Sigmoid colon (tissue), 7 donors: ENCODE data around the gene DNAH9. TPM values are rescaled to one million over a fixed set of nuclear protein-coding genes. Genes with fewer than 3 reads are reported as not detected.
"Not testable (repeated sequence)": the region's sequence is repeated elsewhere in the genome, so short reads cannot be mapped to it uniquely, and the experiment has no call there.

Source experiments
- DNase-seq: peaks from one replicate; pipeline ENCODE4 v3.0.0-alpha.2; 2019
- H3K27ac ChIP-seq, 4 donors: fragments of 200-600 bp; sonication (generic); one replicate each; pipeline ENCODE4 v1.5.1; 2016 to 2019; ENCODE audit warnings: mild to moderate bottlenecking in 1 of 4
- H3K27me3 ChIP-seq, 3 donors: fragments of 200-600 bp; sonication (generic); one replicate each; pipeline ENCODE4 v1.5.1; 2019; ENCODE audit warnings: mild to moderate bottlenecking in 1 of 3
- H3K36me3 ChIP-seq, 4 donors: fragments of 200-600 bp; sonication (generic); one replicate each; pipeline ENCODE4 v1.5.1; 2016 to 2019
- H3K4me1 ChIP-seq, 4 donors: fragments of 200-600 bp; sonication (generic); one replicate each; pipeline ENCODE4 v1.5.1; 2017 to 2019
- H3K4me3 ChIP-seq, 4 donors: fragments of 200-600 bp; sonication (generic); one replicate each; pipeline ENCODE4 v1.5.1; 2017 to 2019; ENCODE audit warnings: mild to moderate bottlenecking in 2 of 4, moderate library complexity in 1 of 4
- H3K9me3 ChIP-seq, 4 donors: fragments of 200-600 bp in 3 of 4; sonication (generic) in 3 of 4; one replicate each; pipeline versions ENCODE4 v1.5.1 to v1.6.1; 2013 to 2019
- EP300 ChIP-seq, 4 donors: sonication (generic); formaldehyde crosslinking; IDR thresholded peaks; one replicate each; pipeline ENCODE4 v1.6.1; 2017; ENCODE audit warnings: antibody characterized with exemption in 4 of 4
- POLR2A ChIP-seq, 2 donors: fragments of 450-650 bp; IDR thresholded peaks; one replicate each; pipeline ENCODE4 v1.6.1; 2016; ENCODE audit warnings: antibody characterized with exemption in 2 of 2, mild to moderate bottlenecking in 2 of 2, moderate library complexity in 2 of 2
- POLR2AphosphoS5 ChIP-seq, 4 donors: sonication (generic); formaldehyde crosslinking; IDR thresholded peaks; one replicate each; pipeline ENCODE4 v1.6.1; 2017; ENCODE audit warnings: antibody characterized with exemption in 4 of 4
- WGBS, 2 donors: extraction: QIAGEN DNeasy Blood & Tissue Kit; methylation state at CpG; one replicate each; pipeline ENCODE4 v1.1.7; 2013; 5-methylcytosine and 5-hydroxymethylcytosine counted together
- intact Hi-C: fragments of 100-400 bp; cut with DNase I; formaldehyde crosslinking; loops from one replicate; pipeline ENCODE4 v1.15.1; 2023
- polyA plus RNA-seq, 3 donors: library from polyadenylated mRNA; stranded (reverse); fragments of 200-250 nt; gene quantifications; one replicate each; pipeline ENCODE4 v1.2.3, GENCODE V29; 2013
- total RNA-seq, 4 donors: library from RNA; depleted of rRNA; stranded (reverse); fragments of >200 nt; gene quantifications; one replicate each; pipeline ENCODE4 v1.1.0, GENCODE V29; 2016
- TF ChIP-seq, protein P1 (sequence below), 4 experiments: fragments of 450-650 bp in 3 of 4; fragments of 200-600 bp in 1 of 4; IDR thresholded peaks; one replicate each; pipeline ENCODE4 v1.5.1; 2016 to 2019; ENCODE audit warnings: antibody characterized with exemption in 4 of 4, mild to moderate bottlenecking in 3 of 4, moderate library complexity in 2 of 4
- donor health status: healthy with polysubstance abuse.
- donor health status: Bipolar disorder and iron deficiency.
- donor health status: healthy.

DNAH9 gene
- total and polyA plus RNA-seq, 7 donors = under 0.01 to 3.0 (median 0.27) TPM; not detected in 2

DNA sequence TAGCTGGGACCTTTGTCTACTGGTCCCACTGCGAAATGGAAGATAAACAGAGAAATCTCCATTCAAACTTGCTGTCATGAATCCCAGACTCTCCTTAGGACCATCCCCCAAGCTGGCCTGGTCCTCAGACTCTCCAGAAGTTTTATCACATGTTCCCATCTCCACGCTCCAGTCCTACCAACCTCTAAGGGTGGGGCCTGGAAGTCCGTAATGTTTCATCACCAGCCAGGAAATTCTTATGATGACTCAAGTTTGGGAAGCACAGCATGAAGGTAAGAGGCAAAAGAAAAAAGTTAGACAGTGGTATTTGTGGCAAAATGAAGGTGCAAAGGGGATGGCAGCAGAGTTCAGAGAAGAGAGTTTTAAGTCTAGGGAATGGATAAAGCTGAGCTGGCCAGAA lies 346.3 kb downstream of the DNAH9 start:
- TF ChIP-seq, protein P1, sequence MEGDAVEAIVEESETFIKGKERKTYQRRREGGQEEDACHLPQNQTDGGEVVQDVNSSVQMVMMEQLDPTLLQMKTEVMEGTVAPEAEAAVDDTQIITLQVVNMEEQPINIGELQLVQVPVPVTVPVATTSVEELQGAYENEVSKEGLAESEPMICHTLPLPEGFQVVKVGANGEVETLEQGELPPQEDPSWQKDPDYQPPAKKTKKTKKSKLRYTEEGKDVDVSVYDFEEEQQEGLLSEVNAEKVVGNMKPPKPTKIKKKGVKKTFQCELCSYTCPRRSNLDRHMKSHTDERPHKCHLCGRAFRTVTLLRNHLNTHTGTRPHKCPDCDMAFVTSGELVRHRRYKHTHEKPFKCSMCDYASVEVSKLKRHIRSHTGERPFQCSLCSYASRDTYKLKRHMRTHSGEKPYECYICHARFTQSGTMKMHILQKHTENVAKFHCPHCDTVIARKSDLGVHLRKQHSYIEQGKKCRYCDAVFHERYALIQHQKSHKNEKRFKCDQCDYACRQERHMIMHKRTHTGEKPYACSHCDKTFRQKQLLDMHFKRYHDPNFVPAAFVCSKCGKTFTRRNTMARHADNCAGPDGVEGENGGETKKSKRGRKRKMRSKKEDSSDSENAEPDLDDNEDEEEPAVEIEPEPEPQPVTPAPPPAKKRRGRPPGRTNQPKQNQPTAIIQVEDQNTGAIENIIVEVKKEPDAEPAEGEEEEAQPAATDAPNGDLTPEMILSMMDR (IDR thresholded peaks at IDR 0.05) = no peak
- TF ChIP-seq POLR2A (IDR thresholded peaks at IDR 0.05) (no peak), POLR2AphosphoS5 (IDR thresholded peaks at IDR 0.05) (no peak), EP300 (IDR thresholded peaks at IDR 0.05) (no peak)
- peaks cover 0 to 5% (median 4%) of the 10 kb centered on the region in 4 donors for H3K4me1 ChIP-seq
- H3K27ac ChIP-seq = no peak overlapping the region
- DNase-seq = no peak
- 60 to 68% methylated on average over 3 of the region's 3 CpGs for WGBS, 2 donors
- H3K4me3 ChIP-seq = no peak overlapping the region
- no peaks in the 10 kb centered on the region for H3K36me3 ChIP-seq
- intact Hi-C loops = no loop called here
- no peaks in the 10 kb centered on the region for H3K27me3 ChIP-seq
- H3K9me3 ChIP-seq = no peaks in the 10 kb centered on the region

DNA sequence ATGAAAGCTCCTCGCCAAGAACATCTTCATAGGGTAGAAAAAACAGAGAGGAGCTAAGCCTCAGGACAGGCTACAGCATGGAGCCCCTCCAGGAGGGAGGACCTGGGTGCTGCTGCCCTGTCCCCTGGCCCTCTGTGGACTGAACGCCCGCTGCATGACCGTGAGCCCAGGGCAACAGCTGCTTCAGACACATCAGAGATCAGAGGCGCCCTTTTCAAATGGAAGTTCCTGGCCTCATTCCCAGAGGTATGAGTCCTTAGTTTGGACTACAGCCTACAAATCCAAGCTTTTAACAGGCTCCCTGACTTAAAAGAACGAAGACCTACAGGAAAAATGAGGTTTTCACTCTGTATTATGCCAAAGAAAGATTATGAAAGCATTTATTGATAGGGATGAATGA lies 350.5 kb downstream of the DNAH9 start:
- H3K36me3 ChIP-seq = no peaks in the 10 kb centered on the region
- peak overlapping the region in 3 of 4 donors; percentile 9 to 24 (median 22) for H3K4me3 ChIP-seq
- no peak overlapping the region for H3K27ac ChIP-seq
- TF ChIP-seq POLR2A (IDR thresholded peaks at IDR 0.05) (no peak), POLR2AphosphoS5 (IDR thresholded peaks at IDR 0.05) (no peak), EP300 (IDR thresholded peaks at IDR 0.05) (no peak)
- TF ChIP-seq, protein P1 (IDR thresholded peaks at IDR 0.05) = no peak
- peaks cover 0 to 5% (median 2%) of the 10 kb centered on the region in 4 donors for H3K9me3 ChIP-seq
- DNase-seq = no peak
- intact Hi-C loops = no loop called here
- H3K27me3 ChIP-seq = no peaks in the 10 kb centered on the region
- peaks cover 0 to 5% (median 4%) of the 10 kb centered on the region in 4 donors for H3K4me1 ChIP-seq
- WGBS, 2 donors = 63 to 76% methylated on average over 6 of the region's 6 CpGs

DNA sequence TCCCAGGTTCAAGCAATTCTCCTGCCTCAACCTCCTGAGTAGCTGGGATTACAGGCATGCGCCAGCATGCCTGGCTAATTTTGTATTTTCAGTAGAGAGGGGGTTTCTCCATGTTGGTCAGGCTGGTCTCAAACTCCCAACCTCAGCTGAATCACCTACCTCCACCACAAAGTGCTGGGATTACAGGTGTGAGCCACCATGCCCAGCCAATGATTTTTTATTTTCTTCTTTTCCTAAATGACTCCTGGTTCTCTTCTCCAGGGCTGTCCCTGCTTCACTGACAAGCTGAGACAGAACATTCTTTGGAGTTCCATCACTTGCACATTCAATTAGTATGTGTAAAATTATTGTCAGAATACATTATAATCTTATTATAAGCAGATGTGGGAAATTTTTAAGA lies 351.3 kb downstream of the DNAH9 start:
- H3K27ac ChIP-seq, H3K4me1 ChIP-seq, DNase-seq, H3K9me3 ChIP-seq, H3K36me3 ChIP-seq, intact Hi-C loops, H3K27me3 ChIP-seq, H3K4me3 ChIP-seq: not testable (repeated sequence)
- WGBS, 2 donors = 93 to 100% methylated on average over 1 of the region's 1 CpG

DNA sequence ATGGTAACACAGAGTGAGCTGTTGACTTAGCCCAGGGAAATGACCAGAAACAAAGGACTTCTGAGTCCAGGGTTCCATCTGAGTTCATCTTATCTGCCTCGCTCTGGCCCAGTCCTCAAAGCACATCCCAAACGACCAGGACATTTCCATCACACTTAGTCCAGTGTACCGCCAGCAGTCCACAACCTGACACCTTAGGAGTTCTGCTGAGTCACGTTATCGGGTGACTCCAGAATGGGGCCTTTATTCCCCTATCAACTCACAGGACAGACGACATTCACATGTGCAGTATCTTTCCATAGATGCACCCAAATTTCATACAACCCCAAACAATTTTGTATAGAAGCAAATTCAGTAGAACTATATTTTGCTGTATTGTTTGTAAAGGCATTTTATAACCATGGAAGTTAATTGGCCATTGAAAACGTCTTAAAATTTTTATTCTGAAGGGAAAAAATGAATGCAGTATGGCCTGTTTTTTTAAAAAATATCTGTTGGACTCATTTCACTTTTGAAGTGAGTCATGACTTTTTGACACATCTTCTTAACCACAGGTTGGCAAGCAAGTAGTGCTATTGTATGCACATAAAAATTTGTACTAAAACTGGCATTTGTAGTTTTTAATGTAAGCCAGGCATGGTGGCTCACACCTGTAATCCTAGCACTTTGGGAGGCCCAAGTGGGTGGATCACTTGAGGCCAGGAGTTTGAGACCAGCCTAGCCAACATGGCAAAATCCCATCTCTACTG lies 352.7 kb downstream of the DNAH9 start:
- Histone ChIP-seq H3K27me3 (no peaks in the 10 kb centered on the region), H3K9me3 (peaks cover 0 to 8% (median 6%) of the 10 kb centered on the region in 4 donors), H3K4me3 (no peak overlapping the region), H3K27ac (no peak overlapping the region), H3K4me1 (peaks cover 0 to 5% (median 4%) of the 10 kb centered on the region in 4 donors), H3K36me3 (no peaks in the 10 kb centered on the region)
- 75 to 79% methylated on average over 7 of the region's 7 CpGs for WGBS, 2 donors
- intact Hi-C loops = no loop called here
- no peak for TF ChIP-seq POLR2AphosphoS5 (IDR thresholded peaks at IDR 0.05)
- no peak for TF ChIP-seq POLR2A (IDR thresholded peaks at IDR 0.05)
- TF ChIP-seq EP300 (IDR thresholded peaks at IDR 0.05) = no peak
- TF ChIP-seq, protein P1 (IDR thresholded peaks at IDR 0.05) = no peak
- DNase-seq = no peak

DNA sequence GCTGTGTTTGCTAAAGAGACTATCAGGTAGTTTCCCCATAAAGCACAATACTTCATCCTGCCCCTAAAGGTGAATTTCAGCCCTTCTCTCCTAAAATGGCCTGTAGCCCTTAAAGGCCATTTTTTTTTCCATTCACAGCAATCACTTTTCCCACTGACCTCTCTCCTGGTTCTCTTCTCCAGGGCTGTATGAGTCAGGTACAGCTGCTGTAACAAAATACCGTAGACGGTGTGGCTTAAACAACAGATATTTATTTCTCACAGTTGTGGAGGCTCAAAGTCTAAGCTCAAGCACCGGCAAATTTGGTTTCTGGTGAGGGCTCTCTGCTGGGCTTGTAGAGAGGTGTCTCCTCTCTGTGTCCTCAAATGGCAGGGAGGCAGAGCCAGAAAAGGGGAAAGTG lies 354.3 kb downstream of the DNAH9 start:
- peaks cover 0 to 5% (median 4%) of the 10 kb centered on the region in 4 donors for H3K4me1 ChIP-seq
- H3K9me3 ChIP-seq = peaks cover 0 to 8% (median 6%) of the 10 kb centered on the region in 4 donors
- no peak overlapping the region for H3K27ac ChIP-seq
- no peaks in the 10 kb centered on the region for H3K36me3 ChIP-seq
- no peaks in the 10 kb centered on the region for H3K27me3 ChIP-seq
- intact Hi-C loops = no loop called here
- TF ChIP-seq, protein P1 (IDR thresholded peaks at IDR 0.05) = no peak
- no peak for TF ChIP-seq POLR2AphosphoS5 (IDR thresholded peaks at IDR 0.05)
- H3K4me3 ChIP-seq = no peak overlapping the region
- WGBS, 2 donors = 97 to 98% methylated on average over 3 of the region's 3 CpGs
- DNase-seq = no peak
